ENCODE measurements around the gene PEX26.

DNA sequence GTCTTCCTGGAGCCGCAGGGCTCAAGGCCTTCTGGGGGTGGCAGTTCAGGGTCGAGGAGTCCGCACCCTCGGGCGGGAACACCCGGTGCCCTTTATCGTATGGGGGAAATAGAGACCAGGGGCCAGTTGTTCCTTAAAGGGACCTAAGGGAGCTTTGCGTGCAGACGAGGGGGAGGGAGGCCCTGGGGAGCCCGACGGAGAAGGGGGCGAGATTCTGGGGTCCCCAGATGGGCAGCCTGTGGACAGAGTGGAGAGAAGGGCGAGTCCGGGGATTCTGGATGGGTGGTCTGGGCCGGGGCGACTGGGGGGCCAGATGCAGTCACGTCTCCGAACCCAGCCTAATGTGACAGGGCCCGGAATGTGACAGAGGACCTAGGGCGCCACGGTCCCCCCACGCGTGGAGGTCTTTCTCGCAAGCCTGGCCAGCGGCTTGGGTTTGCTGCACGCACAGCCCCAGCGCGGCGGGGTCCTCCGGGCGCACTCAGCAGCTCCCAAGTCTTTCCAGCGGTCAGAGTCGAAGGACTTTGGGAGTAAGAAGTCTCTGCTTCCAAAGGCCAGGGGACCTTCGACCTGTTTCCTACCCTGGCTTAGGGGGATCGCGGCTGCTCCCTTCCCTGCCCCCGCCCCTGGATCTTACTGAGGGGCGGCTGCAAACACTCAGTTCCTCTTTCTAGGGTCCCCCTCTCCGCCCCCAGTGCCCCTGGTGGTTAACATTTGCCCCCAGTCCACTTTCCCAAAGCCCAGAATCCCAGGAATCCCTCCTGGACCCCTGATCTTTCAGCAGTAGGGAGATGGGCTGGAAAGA lies 33.4 kb downstream of the PEX26 start:
- TF ChIP-seq RAD21 (conservative IDR thresholded peaks at IDR 0.05) (no peak), MXI1 (conservative IDR thresholded peaks at IDR 0.05; ENCODE audit: poor library complexity, severe bottlenecking) (no peak)

Measured in neural cell (in vitro differentiated cells).